ENCODE data around the gene MRPL10.

Gene MRPL10

GRCh38 chr17:47862621-47863440, 31.5 kb upstream of the MRPL10 start:
- Histone ChIP-seq H3K9me2 (replicated peaks; ENCODE audit: insufficient read depth, low read length) (no peaks in the 10 kb centered on the region), H3K4me3 (ENCODE audit: insufficient read depth, low read length, poor library complexity, severe bottlenecking) (no peak overlapping the region), H3K27ac (ENCODE audit: low read depth, low read length) (no peak overlapping the region), H4K20me1 (ENCODE audit: low read depth, low read length) (no peaks in the 10 kb centered on the region), H3F3A (ENCODE audit: insufficient read depth) (no peaks in the 10 kb centered on the region), H2AFZ (ENCODE audit: low read depth, low read length, severe bottlenecking) (no peak overlapping the region), H3K36me3 (ENCODE audit: low read length) (no peaks in the 10 kb centered on the region), H3K9me3 (ENCODE audit: insufficient read depth, low read length) (no peaks in the 10 kb centered on the region), H3K79me2 (ENCODE audit: insufficient read depth, low read length) (no peaks in the 10 kb centered on the region), H3K4me2 (ENCODE audit: low read depth, low read length, poor library complexity, severe bottlenecking) (no peak overlapping the region), H3K9ac (ENCODE audit: low read length) (no peak overlapping the region), H3K27me3 (ENCODE audit: low read length) (no peaks in the 10 kb centered on the region)
- TF ChIP-seq CTCF (IDR thresholded peaks at IDR 0.05; ENCODE audit: insufficient read depth, low read length, poor library complexity, severe bottlenecking) = no peak
- TF ChIP-seq EZH2phosphoT487 (conservative IDR thresholded peaks at IDR 0.05; ENCODE audit: low read length) = no peak

- Histone ChIP-seq H3K36me3 (ENCODE audit: low read length) (no peaks in the 10 kb centered on the region), H4K20me1 (ENCODE audit: low read depth, low read length) (no peaks in the 10 kb centered on the region), H3K4me3 (ENCODE audit: insufficient read depth, low read length, poor library complexity, severe bottlenecking) (no peak overlapping the region), H3F3A (ENCODE audit: insufficient read depth) (no peaks in the 10 kb centered on the region), H3K79me2 (ENCODE audit: insufficient read depth, low read length) (no peaks in the 10 kb centered on the region), H3K27ac (ENCODE audit: low read depth, low read length) (no peak overlapping the region), H2AFZ (ENCODE audit: low read depth, low read length, severe bottlenecking) (no peak overlapping the region), H3K4me2 (ENCODE audit: low read depth, low read length, poor library complexity, severe bottlenecking) (no peak overlapping the region), H3K9me2 (replicated peaks; ENCODE audit: insufficient read depth, low read length) (no peaks in the 10 kb centered on the region), H3K9me3 (ENCODE audit: insufficient read depth, low read length) (no peaks in the 10 kb centered on the region), H3K9ac (ENCODE audit: low read length) (no peak overlapping the region), H3K27me3 (ENCODE audit: low read length) (no peaks in the 10 kb centered on the region)
- TF ChIP-seq CTCF (IDR thresholded peaks at IDR 0.05; ENCODE audit: insufficient read depth, low read length, poor library complexity, severe bottlenecking) (no peak), EZH2phosphoT487 (conservative IDR thresholded peaks at IDR 0.05; ENCODE audit: low read length) (no peak)
These were observed 29.0 kb upstream of the MRPL10 start for GRCh38 chr17:47860386-47860785.

- Histone ChIP-seq H3K9me2 (replicated peaks; ENCODE audit: insufficient read depth, low read length) (no peaks in the 10 kb centered on the region), H3K27ac (ENCODE audit: low read depth, low read length) (no peak overlapping the region), H4K20me1 (ENCODE audit: low read depth, low read length) (no peaks in the 10 kb centered on the region), H3F3A (ENCODE audit: insufficient read depth) (no peaks in the 10 kb centered on the region), H3K4me2 (ENCODE audit: low read depth, low read length, poor library complexity, severe bottlenecking) (no peak overlapping the region), H3K9me3 (ENCODE audit: insufficient read depth, low read length) (no peaks in the 10 kb centered on the region), H3K27me3 (ENCODE audit: low read length) (no peaks in the 10 kb centered on the region), H3K4me3 (ENCODE audit: insufficient read depth, low read length, poor library complexity, severe bottlenecking) (no peak overlapping the region), H3K9ac (ENCODE audit: low read length) (no peak overlapping the region), H3K36me3 (ENCODE audit: low read length) (no peaks in the 10 kb centered on the region), H3K79me2 (ENCODE audit: insufficient read depth, low read length) (no peaks in the 10 kb centered on the region), H2AFZ (ENCODE audit: low read depth, low read length, severe bottlenecking) (no peak overlapping the region)
- TF ChIP-seq CTCF (IDR thresholded peaks at IDR 0.05; ENCODE audit: insufficient read depth, low read length, poor library complexity, severe bottlenecking) (no peak), EZH2phosphoT487 (conservative IDR thresholded peaks at IDR 0.05; ENCODE audit: low read length) (no peak)
These were observed 26.5 kb upstream of the MRPL10 start for GRCh38 chr17:47857551-47858455.

Data from SU-DHL-6 (cell line).